HL-60 (cell line): ENCODE data around the gene BBS2.

ENCODE experiments used
- CTCF ChIP-seq: IDR thresholded peaks from one replicate; pipeline ENCODE4 v1.5.1; 2011; ENCODE audit warnings: low read length, control low read depth, inconsistent platforms; ENCODE audit not compliant: insufficient read depth
- POLR2AphosphoS5 ChIP-seq: IDR thresholded peaks from 2 replicates; pipeline ENCODE4 v1.6.1; 2012; ENCODE audit warnings: low read depth

GRCh38 chr16:56525236-56525635, 5.4 kb upstream of the BBS2 start:
- TF ChIP-seq CTCF (no peak), POLR2AphosphoS5 (no peak)
